ENCODE measurements around the gene TBPL1.
"Not testable (repeated sequence)": the region's sequence is repeated elsewhere in the genome, so short reads cannot be mapped to it uniquely, and the experiment has no call there.

TBPL1 gene

DNA sequence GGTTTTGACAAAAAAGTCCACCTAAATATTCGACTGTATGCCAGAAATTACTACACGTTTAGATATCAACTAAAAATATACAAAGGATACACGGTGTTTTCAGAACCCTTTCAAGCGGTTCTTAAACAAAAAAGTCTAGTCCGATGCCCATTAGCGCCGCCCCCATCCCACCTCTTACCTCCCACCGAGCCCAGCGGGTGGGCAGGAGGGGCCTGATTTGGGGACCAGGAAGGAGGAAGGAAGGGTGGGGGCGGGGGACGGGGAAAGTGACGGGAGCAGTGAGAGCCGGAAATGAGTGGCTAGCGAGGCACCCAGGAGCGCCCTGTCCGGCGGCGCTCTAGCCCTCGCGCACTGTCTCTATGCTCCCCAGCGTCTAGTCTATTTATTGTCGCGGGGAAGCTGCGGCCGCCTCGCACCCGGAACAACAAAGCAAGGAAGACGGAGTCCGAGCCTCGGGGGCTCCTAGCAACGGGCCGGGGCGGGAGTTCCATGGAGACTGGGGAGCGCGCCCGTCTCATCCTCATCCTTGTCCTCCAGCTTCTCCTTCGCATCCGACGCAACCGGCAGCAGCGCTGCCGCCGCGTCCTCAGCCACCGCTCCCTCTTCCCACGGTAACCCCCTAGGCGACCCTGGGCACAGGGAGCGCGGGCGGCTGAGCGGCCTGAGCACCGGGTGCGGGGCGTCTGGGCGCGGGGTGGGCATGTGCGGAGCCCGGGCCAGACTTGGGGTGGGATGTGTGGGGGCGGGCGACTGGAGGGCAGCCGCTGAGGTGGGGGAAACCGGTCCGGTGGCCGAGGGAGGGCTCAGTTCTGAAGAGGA is at the start of gene TBPL1:
Gene TBPL1, plus strand, starts transcription at position 410 of the 819 bp plus-strand sequence. CDS start 26,902 bp downstream, outside the sequence.
- H3K9ac ChIP-seq (ENCODE audit: low read length): peak within 1 kb of the TSS; percentile 84
- H3K4me1 ChIP-seq (ENCODE audit: control insufficient read depth, insufficient read depth, low read length): peaks cover 17% of the 10 kb centered on the region
- no peaks in the 10 kb centered on the region for H3K36me3 ChIP-seq (ENCODE audit: control insufficient read depth, insufficient read depth, low read length)
- H3K9me3 ChIP-seq (ENCODE audit: control insufficient read depth, low read length): no peaks in the 10 kb centered on the region
- H3K4me3 ChIP-seq (ENCODE audit: low read length): peak within 1 kb of the TSS; percentile 62
- H3K27me3 ChIP-seq (ENCODE audit: control insufficient read depth, insufficient read depth, low read length): no peaks in the 10 kb centered on the region

DNA sequence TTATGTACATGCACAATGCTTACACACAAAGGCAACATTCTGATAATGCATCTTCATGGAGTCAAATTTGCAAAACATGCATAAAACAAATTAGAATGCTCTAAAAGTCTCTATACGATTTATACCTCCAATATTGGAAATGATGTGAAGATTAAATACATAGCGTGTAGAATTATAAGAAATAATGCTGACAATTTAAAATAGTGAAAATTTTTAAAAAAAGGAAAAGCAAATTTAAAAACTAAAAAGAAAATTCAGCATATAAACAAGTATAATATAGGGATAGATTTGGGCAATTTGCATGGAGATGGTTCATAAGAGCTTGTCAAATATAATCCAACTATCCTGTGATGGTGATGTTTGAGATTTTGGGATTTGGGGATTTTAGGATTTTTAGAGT is 49.2 kb upstream of the TBPL1 start:
- Histone ChIP-seq H3K36me3 (ENCODE audit: control insufficient read depth, insufficient read depth, low read length) (no peaks in the 10 kb centered on the region), H3K4me3 (ENCODE audit: low read length) (no peak overlapping the region), H3K27me3 (ENCODE audit: control insufficient read depth, insufficient read depth, low read length) (peaks cover 13% of the 10 kb centered on the region), H3K4me1 (ENCODE audit: control insufficient read depth, insufficient read depth, low read length) (no peaks in the 10 kb centered on the region), H3K9ac (ENCODE audit: low read length) (no peak overlapping the region), H3K9me3 (ENCODE audit: control insufficient read depth, low read length) (no peaks in the 10 kb centered on the region)

DNA sequence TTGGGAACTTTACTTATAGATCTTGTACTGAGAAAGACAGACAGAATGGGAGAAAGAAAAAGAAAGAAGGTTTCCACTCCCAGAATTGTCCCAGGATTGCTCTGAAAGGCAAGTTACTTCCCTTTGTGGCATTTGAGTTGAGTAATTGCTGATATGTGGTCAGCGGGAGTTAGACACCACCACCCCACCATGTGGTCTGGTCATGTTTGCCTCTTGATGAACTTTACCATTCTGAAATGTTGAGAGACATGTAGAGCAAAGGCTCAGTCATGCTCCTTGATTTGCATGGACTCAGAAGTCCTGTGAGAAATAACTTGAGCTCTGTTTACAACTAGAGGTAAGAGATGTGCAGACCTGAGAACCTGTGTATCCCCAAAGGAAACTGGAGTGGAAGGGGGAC is 47.0 kb upstream of the TBPL1 start:
- Histone ChIP-seq H3K27me3 (ENCODE audit: control insufficient read depth, insufficient read depth, low read length) (peaks cover 13% of the 10 kb centered on the region), H3K4me3 (ENCODE audit: low read length) (no peak overlapping the region), H3K9ac (ENCODE audit: low read length) (no peak overlapping the region), H3K4me1 (ENCODE audit: control insufficient read depth, insufficient read depth, low read length) (no peaks in the 10 kb centered on the region), H3K36me3 (ENCODE audit: control insufficient read depth, insufficient read depth, low read length) (no peaks in the 10 kb centered on the region), H3K9me3 (ENCODE audit: control insufficient read depth, low read length) (no peaks in the 10 kb centered on the region)

DNA sequence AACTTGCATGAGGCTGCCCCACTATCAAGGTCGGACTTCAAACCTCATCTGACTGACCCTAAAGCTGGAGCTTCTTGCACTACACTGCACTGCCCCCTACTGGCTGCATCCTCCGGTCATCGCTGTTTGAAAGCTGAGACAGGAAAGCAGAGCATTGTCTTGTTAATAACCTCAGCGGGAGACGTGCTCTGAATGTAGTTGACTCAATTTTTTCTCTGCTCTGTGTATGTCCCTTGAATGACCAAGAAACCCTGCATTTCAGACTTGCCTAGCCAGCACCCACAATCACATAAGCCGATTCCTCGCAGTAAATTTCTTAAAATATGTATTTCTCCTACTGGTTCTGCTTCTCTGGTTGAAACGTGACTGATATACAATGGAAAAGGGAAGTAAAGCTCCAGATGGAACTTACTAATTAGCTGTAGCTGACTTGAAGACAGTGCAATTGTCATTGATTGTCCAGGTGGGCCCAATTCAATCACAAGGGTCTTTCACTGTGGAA is 36.3 kb upstream of the TBPL1 start:
- Histone ChIP-seq H3K9ac (ENCODE audit: low read length) (no peak overlapping the region), H3K36me3 (ENCODE audit: control insufficient read depth, insufficient read depth, low read length) (no peaks in the 10 kb centered on the region), H3K4me3 (ENCODE audit: low read length) (no peak overlapping the region), H3K27me3 (ENCODE audit: control insufficient read depth, insufficient read depth, low read length) (no peaks in the 10 kb centered on the region), H3K9me3 (ENCODE audit: control insufficient read depth, low read length) (no peaks in the 10 kb centered on the region), H3K4me1 (ENCODE audit: control insufficient read depth, insufficient read depth, low read length) (no peaks in the 10 kb centered on the region)

DNA sequence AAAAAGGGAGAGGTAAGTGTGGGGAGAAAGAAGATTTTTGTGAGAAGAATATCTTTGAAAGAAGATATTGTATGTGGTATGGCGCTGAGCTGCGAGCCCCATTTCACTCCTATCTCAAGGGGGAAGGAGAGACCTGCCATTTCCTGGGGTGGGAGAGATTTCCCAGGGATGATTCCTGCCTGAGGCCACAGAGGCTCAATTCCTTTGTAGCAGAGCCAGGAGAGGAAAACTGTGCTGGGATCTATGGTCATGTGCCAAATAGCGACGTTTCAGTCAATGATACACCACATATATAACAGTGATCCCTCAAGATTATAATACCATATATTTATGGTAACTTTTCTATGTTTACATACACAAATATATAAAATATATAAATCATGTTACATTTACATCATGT is 35.2 kb upstream of the TBPL1 start:
- Histone ChIP-seq H3K4me1 (ENCODE audit: control insufficient read depth, insufficient read depth, low read length) (no peaks in the 10 kb centered on the region), H3K36me3 (ENCODE audit: control insufficient read depth, insufficient read depth, low read length) (no peaks in the 10 kb centered on the region), H3K9ac (ENCODE audit: low read length) (no peak overlapping the region), H3K4me3 (ENCODE audit: low read length) (no peak overlapping the region), H3K9me3 (ENCODE audit: control insufficient read depth, low read length) (no peaks in the 10 kb centered on the region), H3K27me3 (ENCODE audit: control insufficient read depth, insufficient read depth, low read length) (no peaks in the 10 kb centered on the region)

DNA sequence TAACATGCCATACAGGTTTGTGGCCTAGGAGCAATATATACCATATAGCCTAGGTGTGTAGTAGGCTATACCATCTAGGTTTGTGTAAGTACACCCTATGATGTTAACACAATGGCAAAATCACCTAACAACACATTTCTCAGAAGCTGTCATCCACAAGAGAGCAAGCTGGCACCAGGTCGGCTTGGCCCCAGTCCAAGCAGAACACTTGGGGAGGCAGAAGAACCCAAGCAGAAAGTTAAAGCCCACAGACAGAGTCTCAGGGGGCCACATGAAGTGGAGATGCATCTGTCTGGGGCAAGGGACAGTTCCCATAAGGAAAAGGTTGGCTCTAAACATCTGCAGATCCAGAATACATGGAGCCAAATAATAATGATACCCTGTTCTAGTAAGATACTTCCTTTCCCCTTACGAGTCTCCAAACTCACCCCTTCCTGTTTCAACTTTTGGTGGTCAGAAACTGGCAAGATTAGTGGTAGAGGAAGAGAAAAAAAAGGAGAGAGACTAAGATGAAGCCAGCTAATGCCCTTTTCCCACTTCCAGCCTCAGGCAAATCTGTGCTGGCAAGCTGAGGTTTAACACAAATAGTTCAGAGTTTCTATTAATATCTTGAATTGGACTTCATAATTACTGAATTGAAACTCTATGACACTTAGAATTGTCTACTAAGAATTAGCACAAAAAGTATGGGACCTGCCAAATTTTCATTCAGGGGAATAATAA is 34.7 kb upstream of the TBPL1 start:
- Histone ChIP-seq H3K9ac (ENCODE audit: low read length) (no peak overlapping the region), H3K27me3 (ENCODE audit: control insufficient read depth, insufficient read depth, low read length) (no peaks in the 10 kb centered on the region), H3K4me3 (ENCODE audit: low read length) (no peak overlapping the region), H3K36me3 (ENCODE audit: control insufficient read depth, insufficient read depth, low read length) (no peaks in the 10 kb centered on the region), H3K4me1 (ENCODE audit: control insufficient read depth, insufficient read depth, low read length) (no peaks in the 10 kb centered on the region), H3K9me3 (ENCODE audit: control insufficient read depth, low read length) (no peaks in the 10 kb centered on the region)

DNA sequence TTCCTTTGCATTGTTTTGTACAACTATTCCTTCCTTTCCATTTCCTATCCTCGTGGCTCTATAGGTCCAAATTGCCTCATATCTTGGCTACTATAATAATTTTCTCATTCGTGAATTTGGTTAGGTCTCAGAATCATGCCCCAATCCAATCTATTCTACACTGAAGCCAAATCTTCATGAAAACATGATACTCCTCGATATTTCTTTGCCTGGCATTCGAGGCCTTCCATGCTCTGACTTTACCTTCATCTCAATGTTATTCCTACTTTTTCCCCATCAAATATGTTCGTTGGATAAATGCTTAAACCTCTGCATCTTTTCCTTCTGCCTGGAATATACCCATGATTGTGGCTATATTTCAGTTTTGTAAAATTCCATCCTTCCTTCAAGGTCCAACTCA is 33.7 kb upstream of the TBPL1 start:
- H3K27me3 ChIP-seq (ENCODE audit: control insufficient read depth, insufficient read depth, low read length): no peaks in the 10 kb centered on the region
- no peaks in the 10 kb centered on the region for H3K4me1 ChIP-seq (ENCODE audit: control insufficient read depth, insufficient read depth, low read length)
- H3K4me3 ChIP-seq (ENCODE audit: low read length): no peak overlapping the region
- H3K9me3 ChIP-seq (ENCODE audit: control insufficient read depth, low read length): no peaks in the 10 kb centered on the region
- no peak overlapping the region for H3K9ac ChIP-seq (ENCODE audit: low read length)
- no peaks in the 10 kb centered on the region for H3K36me3 ChIP-seq (ENCODE audit: control insufficient read depth, insufficient read depth, low read length)

DNA sequence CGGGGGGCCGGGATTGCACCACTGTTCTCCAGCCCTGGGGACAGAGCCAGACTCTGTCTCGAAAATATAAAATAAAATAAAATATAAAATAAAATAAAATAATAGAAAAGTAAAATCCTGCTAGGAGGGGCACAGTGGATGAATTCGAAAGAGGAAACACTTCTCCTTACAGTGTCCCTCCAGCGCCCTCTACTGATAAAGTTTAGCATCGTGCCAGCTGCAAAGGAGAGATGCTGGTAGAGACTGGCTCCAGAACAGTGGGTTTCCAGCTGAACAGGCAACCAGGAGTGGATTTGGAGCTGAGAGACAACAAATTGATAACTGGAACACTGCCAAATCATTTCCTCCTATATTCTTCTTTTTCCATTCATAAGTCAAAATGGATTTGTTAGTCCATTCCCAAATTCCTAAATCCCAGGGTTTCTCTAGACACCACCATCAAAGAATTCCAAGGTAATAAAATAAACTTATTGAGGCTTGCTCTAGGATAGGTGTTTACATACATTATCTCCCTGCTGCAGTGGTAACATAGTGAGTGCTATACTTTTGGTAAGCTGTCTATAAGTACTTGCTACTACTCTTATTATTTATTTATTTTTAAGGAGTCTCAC is 31.7 kb upstream of the TBPL1 start:
- H3K4me3 ChIP-seq (ENCODE audit: low read length): no peak overlapping the region
- H3K27me3 ChIP-seq (ENCODE audit: control insufficient read depth, insufficient read depth, low read length): no peaks in the 10 kb centered on the region

DNA sequence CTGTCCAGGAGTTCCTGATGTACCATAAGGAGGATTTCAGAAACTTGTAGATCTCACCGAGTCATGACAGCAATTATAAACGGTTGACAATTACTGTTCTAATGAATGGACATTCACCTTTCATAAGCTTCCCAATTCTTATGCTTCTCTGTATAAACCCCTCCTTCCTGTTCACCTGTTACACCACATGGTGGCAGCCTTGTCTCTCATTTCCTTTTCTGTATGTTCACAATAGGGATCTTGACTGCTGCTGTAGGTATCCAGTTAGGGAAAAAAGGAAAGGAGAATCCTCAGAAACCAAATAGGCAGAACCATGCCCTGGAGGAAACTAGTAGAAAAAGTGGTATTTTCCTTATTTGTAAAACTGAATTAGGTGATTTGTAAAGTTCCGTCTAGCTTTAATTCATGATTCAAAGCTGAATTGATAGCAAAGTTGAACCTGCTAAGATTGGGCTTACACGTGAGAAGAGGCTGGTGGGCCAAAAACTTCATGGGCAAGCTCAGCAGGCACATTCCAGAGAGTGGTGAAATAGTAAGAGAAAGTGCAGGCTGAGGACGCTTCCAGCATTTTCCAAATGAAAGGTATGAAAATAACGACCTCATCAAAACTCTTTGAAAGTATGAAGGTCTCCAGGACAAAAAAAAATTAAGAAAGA is 29.0 kb upstream of the TBPL1 start:
- no peaks in the 10 kb centered on the region for H3K36me3 ChIP-seq (ENCODE audit: control insufficient read depth, insufficient read depth, low read length)
- H3K9me3 ChIP-seq (ENCODE audit: control insufficient read depth, low read length): no peaks in the 10 kb centered on the region
- H3K9ac ChIP-seq (ENCODE audit: low read length): no peak overlapping the region
- no peaks in the 10 kb centered on the region for H3K27me3 ChIP-seq (ENCODE audit: control insufficient read depth, insufficient read depth, low read length)
- no peak overlapping the region for H3K4me3 ChIP-seq (ENCODE audit: low read length)
- no peaks in the 10 kb centered on the region for H3K4me1 ChIP-seq (ENCODE audit: control insufficient read depth, insufficient read depth, low read length)

More for the DNA sequence above, 31.7 kb upstream of the TBPL1 start:
- no peaks in the 10 kb centered on the region for H3K36me3 ChIP-seq (ENCODE audit: control insufficient read depth, insufficient read depth, low read length)
- no peaks in the 10 kb centered on the region for H3K4me1 ChIP-seq (ENCODE audit: control insufficient read depth, insufficient read depth, low read length)
- no peak overlapping the region for H3K9ac ChIP-seq (ENCODE audit: low read length)
- no peaks in the 10 kb centered on the region for H3K9me3 ChIP-seq (ENCODE audit: control insufficient read depth, low read length)

DNA sequence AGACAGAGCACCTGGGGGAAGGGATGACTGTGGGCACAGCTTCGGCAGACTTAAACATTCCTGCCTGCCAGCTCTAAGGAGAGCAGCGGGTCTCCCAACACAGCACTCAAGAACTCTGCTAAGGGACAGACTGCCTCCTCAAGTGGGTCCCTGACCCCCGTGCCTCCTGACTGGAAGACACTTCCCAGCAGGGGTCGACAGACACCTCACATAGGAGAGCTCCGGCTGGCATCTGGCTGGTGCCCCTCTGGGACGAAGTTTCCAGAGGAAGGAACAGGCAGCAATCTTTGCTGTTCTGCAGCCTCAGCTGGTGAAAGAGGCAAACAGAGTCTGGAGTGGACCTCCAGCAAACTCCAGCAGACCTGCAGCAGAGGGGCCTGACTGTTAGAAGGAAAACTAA is 21.8 kb upstream of the TBPL1 start:
- H3K36me3 ChIP-seq (ENCODE audit: control insufficient read depth, insufficient read depth, low read length): not testable (repeated sequence)

DNA sequence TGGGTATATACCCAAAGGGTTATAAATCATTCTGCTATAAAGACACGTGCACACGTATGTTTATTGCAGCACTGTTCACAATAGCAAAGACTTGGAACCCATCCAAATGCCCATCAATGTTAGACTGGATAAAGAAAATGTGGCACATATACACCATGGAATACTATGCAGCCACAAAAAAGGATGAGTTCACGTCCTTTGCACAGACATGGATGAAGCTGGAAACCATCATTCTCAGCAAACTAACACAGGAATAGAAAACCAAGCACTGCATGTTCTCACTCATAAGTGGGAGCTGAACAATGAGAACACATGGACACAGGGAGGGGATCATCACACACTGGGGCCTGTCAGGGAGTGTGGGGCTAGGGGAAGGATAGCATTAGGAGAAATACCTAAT is 16.7 kb upstream of the TBPL1 start:
- H3K36me3 ChIP-seq (ENCODE audit: control insufficient read depth, insufficient read depth, low read length); H3K4me1 ChIP-seq (ENCODE audit: control insufficient read depth, insufficient read depth, low read length); H3K27me3 ChIP-seq (ENCODE audit: control insufficient read depth, insufficient read depth, low read length); H3K9me3 ChIP-seq (ENCODE audit: control insufficient read depth, low read length); H3K4me3 ChIP-seq (ENCODE audit: low read length); H3K9ac ChIP-seq (ENCODE audit: low read length): not testable (repeated sequence)

More for the DNA sequence above, 21.8 kb upstream of the TBPL1 start:
- H3K4me3 ChIP-seq (ENCODE audit: low read length); H3K9ac ChIP-seq (ENCODE audit: low read length); H3K27me3 ChIP-seq (ENCODE audit: control insufficient read depth, insufficient read depth, low read length); H3K4me1 ChIP-seq (ENCODE audit: control insufficient read depth, insufficient read depth, low read length); H3K9me3 ChIP-seq (ENCODE audit: control insufficient read depth, low read length): not testable (repeated sequence)

DNA sequence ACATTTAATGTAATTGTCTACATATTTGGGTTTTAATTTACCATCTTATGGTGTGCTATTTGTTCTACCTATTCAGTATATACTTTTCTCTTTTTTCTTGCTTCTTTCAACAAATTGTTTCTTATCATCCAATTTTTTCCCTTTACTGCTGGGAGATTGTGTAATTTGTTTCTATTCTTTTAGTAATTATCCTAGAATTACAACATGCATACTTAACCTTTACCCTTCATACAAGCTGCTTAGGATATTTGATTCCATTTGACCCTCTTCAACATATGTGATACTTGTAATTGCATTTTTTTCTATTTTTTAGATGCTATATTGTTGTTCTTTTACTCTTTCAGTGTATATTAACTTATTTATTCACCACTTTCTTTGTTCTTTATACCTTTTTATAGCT is 15.1 kb upstream of the TBPL1 start:
- H3K4me1 ChIP-seq (ENCODE audit: control insufficient read depth, insufficient read depth, low read length): no peaks in the 10 kb centered on the region
- no peaks in the 10 kb centered on the region for H3K27me3 ChIP-seq (ENCODE audit: control insufficient read depth, insufficient read depth, low read length)
- no peak overlapping the region for H3K9ac ChIP-seq (ENCODE audit: low read length)

More for the DNA sequence above, 15.1 kb upstream of the TBPL1 start:
- H3K9me3 ChIP-seq (ENCODE audit: control insufficient read depth, low read length): no peaks in the 10 kb centered on the region
- H3K36me3 ChIP-seq (ENCODE audit: control insufficient read depth, insufficient read depth, low read length): no peaks in the 10 kb centered on the region
- H3K4me3 ChIP-seq (ENCODE audit: low read length): no peak overlapping the region
